Stimulated activated naive B cell treated with anti-CD40 and anti-IgM and Interleukin-4, amounts not matched to agents 10 μg/mL and 1 μg/mL and 100 μg/mL, for 72 hours (primary cell): ENCODE measurements around the gene AMMECR1.

Experiments used
- ATAC-seq, 2 donors: fragments of 150-1000 bp; cut with Tn5 transposase; replicated peaks; 2 replicates each; pipeline ENCODE4 v1.10.0; 2021; ENCODE audit warnings: moderate library complexity in 1 of 2
- DNase-seq: peaks from one replicate; pipeline ENCODE4 v3.0.0; 2021
- H3K27ac Mint-ChIP-seq: one replicate; pipeline ENCODE4 v1.8.0; 2022; ENCODE audit warnings: mild to moderate bottlenecking, mixed read lengths
- H3K27me3 Mint-ChIP-seq, 2 donors: one replicate each; pipeline ENCODE4 v1.8.0; 2022; ENCODE audit warnings: mixed read lengths in 2 of 2
- H3K36me3 Mint-ChIP-seq, 2 donors: one replicate each; pipeline ENCODE4 v1.8.0; 2022; ENCODE audit warnings: mixed read lengths in 2 of 2, mild to moderate bottlenecking in 1 of 2
- H3K4me1 Mint-ChIP-seq, 2 donors: one replicate each; pipeline ENCODE4 v1.8.0; 2022; ENCODE audit warnings: mixed read lengths in 2 of 2, mild to moderate bottlenecking in 1 of 2
- H3K4me3 Mint-ChIP-seq, 2 donors: one replicate each; pipeline ENCODE4 v1.8.0; 2022; ENCODE audit warnings: mild to moderate bottlenecking in 2 of 2, mixed read lengths in 2 of 2, moderate library complexity in 1 of 2
- H3K9me3 Mint-ChIP-seq, 2 donors: one replicate each; pipeline ENCODE4 v1.8.0; 2022; ENCODE audit warnings: mixed read lengths in 2 of 2, mild to moderate bottlenecking in 1 of 2

The AMMECR1 gene

DNA sequence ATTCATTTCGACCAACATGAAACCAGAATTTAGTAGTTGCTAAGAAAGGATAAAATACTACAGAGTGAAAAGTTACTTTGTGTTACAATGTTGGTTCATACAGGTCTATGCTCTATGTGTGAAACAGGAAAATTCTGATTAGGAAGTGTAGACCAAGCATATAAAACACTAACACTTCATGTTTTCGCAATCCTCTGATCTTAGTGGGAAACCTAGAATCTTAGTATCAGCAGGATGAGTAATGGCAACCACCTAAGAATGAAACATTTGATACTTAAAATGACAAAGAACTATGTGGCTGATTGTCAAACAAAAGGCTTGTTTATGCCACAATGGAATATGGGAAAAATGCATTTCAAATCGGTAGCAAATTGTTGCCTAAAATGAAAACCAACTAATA is 116.1 kb downstream of the AMMECR1 start:
- H3K9me3 Mint-ChIP-seq: no peaks in the 10 kb centered on the region

DNA sequence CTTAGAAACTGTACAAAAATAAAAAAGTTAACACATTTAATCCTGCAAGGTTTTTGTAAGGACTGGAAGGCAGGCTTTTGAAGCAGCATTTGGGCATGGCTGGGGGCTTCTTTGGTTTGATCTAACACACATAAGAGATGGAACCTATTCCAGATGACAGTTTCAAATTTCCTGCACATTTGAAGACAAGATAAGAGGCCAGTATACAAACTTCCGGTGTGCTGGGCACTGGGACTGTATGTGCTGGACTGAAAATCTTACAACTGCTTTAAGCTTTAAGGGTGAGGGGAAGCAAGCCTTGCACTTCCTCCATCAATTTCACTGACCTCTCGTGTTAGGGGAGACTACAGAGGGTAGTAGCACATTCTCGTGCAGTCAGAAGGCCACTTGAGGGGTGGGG is 122.9 kb downstream of the AMMECR1 start:
- no peak for ATAC-seq
- Mint-ChIP-seq H3K4me3 (no peak overlapping the region), H3K36me3 (peaks cover 4% of the 10 kb centered on the region in 2 donors), H3K27ac (no peak overlapping the region), H3K27me3 (no peaks in the 10 kb centered on the region), H3K9me3 (no peaks in the 10 kb centered on the region), H3K4me1 (no peaks in the 10 kb centered on the region)
- no peak for DNase-seq

More for the DNA sequence above, 116.1 kb downstream of the AMMECR1 start:
- ATAC-seq (no peak), DNase-seq (no peak)
- no peak overlapping the region for H3K4me3 Mint-ChIP-seq
- H3K27me3 Mint-ChIP-seq: no peaks in the 10 kb centered on the region
- no peak overlapping the region for H3K27ac Mint-ChIP-seq
- no peaks in the 10 kb centered on the region for H3K4me1 Mint-ChIP-seq
- H3K36me3 Mint-ChIP-seq: no peaks in the 10 kb centered on the region

DNA sequence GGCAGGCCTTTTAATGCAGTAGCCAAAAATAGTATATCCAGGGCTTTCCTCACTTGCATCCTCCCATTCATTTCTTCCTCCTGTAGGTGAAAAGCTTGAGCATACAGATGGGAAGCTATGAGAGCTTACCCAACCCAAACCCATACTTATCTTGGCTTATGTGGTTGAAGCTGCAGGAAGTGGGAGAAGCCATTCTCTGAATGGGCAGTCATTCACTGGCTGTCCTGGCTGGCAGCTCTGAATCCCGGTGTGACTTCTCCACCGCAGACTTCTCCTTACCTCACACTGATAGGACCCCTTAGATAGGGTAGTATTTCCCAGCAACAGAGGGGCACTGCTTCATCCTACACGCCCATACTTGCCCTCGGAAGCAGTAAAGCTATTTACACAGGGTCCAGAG is 125.4 kb downstream of the AMMECR1 start:
- H3K27me3 Mint-ChIP-seq: no peaks in the 10 kb centered on the region
- peaks cover 4% of the 10 kb centered on the region in 2 donors for H3K36me3 Mint-ChIP-seq
- no peak overlapping the region for H3K4me3 Mint-ChIP-seq
- ATAC-seq (no peak), DNase-seq (no peak)
- H3K9me3 Mint-ChIP-seq: no peaks in the 10 kb centered on the region
- peaks cover 12 to 18% of the 10 kb centered on the region in 2 donors for H3K4me1 Mint-ChIP-seq
- H3K27ac Mint-ChIP-seq: no peak overlapping the region

DNA sequence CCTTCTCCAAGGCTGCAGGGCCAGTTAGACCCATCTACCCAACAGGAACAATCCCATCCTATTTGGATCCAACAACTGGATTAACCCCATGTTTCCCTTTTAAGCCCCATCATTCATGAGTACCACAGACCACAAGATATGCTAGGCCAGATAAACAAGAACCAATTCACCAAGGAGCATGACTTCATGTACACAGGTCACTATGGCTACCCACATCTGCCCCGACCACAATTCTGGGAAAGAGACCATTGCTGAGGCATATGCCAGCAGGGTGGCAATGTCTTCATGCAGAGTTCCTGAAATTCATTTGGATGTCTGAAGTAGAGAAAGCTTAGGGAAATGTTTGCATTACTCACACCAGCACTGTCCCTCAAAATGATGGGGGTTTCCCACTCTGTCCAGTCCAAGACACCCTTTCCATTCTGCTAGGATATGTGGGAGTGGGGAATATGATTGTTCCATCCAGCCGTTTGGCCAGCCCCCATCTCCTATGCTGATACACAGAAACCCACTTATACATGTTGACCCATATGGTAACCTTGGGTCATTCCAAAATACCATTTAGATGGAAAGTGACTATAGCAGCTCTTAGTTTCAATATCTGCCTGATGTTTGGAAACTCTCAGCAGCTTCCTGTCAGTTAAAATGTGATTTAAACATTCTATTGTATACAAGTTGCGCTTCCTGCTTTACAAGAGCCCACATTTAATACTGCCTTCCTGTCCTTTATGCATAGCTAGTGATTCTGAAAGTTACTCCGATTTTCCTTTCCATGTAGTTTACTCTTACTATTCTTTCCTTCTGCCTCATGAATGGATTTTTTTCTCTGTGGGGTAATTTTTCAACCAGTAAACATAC is 129.0 kb downstream of the AMMECR1 start:
- peaks cover 12 to 18% of the 10 kb centered on the region in 2 donors for H3K4me1 Mint-ChIP-seq
- H3K9me3 Mint-ChIP-seq: peaks cover 3 to 5% of the 10 kb centered on the region in 2 donors
- ATAC-seq (peak in 1 of 2 donors; percentile 31), DNase-seq (no peak)
- no peak overlapping the region for H3K4me3 Mint-ChIP-seq
- H3K36me3 Mint-ChIP-seq: peaks cover 9 to 10% of the 10 kb centered on the region in 2 donors
- H3K27me3 Mint-ChIP-seq: no peaks in the 10 kb centered on the region
- H3K27ac Mint-ChIP-seq: no peak overlapping the region

DNA sequence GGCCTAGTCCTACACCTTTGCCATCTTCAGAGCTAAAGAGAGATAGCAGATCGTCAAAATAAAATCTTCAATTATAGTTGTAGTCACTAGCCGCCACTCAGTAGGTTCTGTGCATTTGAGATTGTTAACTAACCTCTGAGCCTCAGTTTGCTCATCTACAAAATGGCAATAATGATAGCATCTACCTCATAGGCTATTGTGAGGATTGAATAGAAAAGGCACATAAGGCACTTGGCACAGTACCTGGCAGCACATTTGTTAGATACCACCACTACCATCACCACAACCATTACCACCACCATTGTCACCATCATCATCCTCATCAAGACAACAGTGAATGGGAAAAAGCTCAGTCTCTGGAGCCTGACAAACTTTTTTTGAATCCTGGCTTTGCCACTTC is 134.6 kb downstream of the AMMECR1 start:
- Mint-ChIP-seq H3K27ac (no peak overlapping the region), H3K9me3 (peaks cover 3 to 5% of the 10 kb centered on the region in 2 donors), H3K27me3 (no peaks in the 10 kb centered on the region), H3K4me3 (no peak overlapping the region), H3K4me1 (peaks cover 3 to 4% of the 10 kb centered on the region in 2 donors), H3K36me3 (peaks cover 11 to 18% of the 10 kb centered on the region in 2 donors)
- no peak for ATAC-seq
- DNase-seq: no peak

DNA sequence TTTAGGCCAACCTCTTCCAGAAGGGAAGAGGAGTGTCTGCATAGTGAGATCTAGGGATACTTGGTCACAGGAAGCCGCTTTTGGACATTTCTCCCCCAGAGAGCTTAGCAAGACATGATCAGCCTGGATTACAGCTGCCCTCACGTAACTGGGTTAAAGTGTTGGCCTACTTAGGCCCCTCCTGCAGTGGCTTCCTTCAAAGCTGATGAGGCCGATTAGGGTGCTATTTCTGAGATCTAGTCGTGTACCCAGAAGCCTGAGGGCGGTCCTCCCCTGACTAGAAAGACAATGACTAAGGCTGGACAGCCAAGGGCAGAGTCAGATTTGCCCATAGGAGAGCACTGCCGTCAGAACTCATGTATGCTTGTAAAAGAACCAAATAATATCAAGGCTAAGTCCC is 135.0 kb downstream of the AMMECR1 start:
- Mint-ChIP-seq H3K36me3 (peaks cover 11 to 18% of the 10 kb centered on the region in 2 donors), H3K27me3 (no peaks in the 10 kb centered on the region), H3K4me3 (no peak overlapping the region), H3K4me1 (no peaks in the 10 kb centered on the region), H3K9me3 (peaks cover 3 to 5% of the 10 kb centered on the region in 2 donors), H3K27ac (no peak overlapping the region)
- DNase-seq (no peak), ATAC-seq (no peak)

DNA sequence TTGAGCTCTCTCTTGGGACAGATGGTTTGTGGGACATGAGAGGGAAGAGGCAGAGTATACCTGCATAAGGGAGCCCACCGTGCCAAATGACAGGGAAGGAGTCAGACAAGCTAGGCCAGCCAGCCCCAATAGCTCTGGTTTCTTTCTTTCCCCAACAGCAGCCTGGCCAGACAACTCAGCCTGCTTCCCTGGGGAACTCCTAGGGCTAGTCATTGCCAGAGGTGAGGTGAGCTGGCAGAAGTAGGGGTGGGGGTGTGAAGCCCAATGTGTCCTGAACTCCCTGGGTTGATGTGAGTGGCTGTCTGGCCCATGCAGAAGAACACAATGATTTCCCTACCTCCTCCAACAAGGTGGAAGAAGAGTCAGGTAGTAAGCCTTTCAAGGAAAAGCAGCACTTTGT is 135.5 kb downstream of the AMMECR1 start:
- no peaks in the 10 kb centered on the region for H3K27me3 Mint-ChIP-seq

DNA sequence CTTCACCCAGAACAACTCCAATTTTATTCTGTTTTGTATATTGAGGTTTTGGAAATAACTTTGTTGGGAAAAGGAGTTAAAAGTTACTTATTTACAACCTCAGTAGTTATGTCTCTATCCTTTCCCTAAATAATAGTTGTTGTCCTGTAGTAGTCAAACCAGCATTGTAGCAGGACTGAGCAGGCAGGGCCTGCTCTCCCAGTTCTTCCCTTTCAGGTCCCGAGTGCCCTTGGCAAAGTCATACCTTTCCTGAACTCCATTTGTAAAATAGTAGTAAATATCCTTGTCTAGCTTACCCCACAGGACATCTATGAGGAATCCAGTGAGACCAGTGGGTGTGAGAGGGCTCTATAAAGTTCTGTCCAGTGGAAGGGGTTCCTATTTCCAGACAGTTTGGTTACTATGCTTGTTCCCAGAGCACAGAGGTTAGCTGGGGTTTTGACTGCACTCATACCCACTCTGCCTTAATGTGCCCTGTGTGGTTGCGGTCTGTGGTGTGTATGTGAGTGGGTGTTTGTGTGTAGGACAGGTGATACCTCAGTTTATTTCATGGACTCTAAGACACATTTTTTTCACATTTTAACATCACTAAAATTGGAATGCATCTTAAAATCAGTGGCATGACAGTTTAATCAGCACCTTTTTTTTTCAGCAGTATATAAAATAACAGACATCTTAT is 136.3 kb downstream of the AMMECR1 start:
- Mint-ChIP-seq H3K27ac (no peak overlapping the region), H3K27me3 (no peaks in the 10 kb centered on the region), H3K4me1 (no peaks in the 10 kb centered on the region), H3K36me3 (peaks cover 11 to 18% of the 10 kb centered on the region in 2 donors), H3K4me3 (no peak overlapping the region), H3K9me3 (peaks cover 3 to 5% of the 10 kb centered on the region in 2 donors)
- DNase-seq: no peak
- no peak for ATAC-seq

More for the DNA sequence above, 135.5 kb downstream of the AMMECR1 start:
- DNase-seq (no peak), ATAC-seq (no peak)
- Mint-ChIP-seq H3K4me3 (no peak overlapping the region), H3K27ac (no peak overlapping the region), H3K4me1 (no peaks in the 10 kb centered on the region), H3K9me3 (peaks cover 3 to 5% of the 10 kb centered on the region in 2 donors), H3K36me3 (peaks cover 11 to 18% of the 10 kb centered on the region in 2 donors)

DNA sequence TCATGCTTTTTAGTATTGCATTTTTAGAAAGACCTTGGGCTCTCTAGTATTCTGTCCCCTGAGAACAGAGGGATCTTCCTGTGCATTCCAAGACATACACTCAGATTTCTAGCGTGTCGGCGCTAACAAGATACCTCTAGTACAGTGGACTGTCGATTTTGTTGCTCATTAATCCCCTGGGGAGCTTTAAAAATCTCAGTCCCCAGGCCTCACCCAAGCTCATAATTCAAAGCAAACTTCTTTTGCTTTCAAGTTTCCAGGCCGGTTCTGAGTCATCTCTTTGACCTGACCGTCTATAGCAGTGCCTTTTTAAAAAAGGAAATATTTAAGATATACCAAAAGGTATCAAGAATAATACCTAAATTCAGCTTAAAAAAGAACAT is 137.0 kb downstream of the AMMECR1 start:
- H3K4me1 Mint-ChIP-seq: no peaks in the 10 kb centered on the region
- H3K36me3 Mint-ChIP-seq: peaks cover 14 to 17% of the 10 kb centered on the region in 2 donors
- DNase-seq (no peak), ATAC-seq (no peak)
- no peak overlapping the region for H3K4me3 Mint-ChIP-seq
- H3K27me3 Mint-ChIP-seq: no peaks in the 10 kb centered on the region
- H3K27ac Mint-ChIP-seq: peak overlapping the region; percentile 31
- H3K9me3 Mint-ChIP-seq: peaks cover 0 to 3% of the 10 kb centered on the region in 2 donors

DNA sequence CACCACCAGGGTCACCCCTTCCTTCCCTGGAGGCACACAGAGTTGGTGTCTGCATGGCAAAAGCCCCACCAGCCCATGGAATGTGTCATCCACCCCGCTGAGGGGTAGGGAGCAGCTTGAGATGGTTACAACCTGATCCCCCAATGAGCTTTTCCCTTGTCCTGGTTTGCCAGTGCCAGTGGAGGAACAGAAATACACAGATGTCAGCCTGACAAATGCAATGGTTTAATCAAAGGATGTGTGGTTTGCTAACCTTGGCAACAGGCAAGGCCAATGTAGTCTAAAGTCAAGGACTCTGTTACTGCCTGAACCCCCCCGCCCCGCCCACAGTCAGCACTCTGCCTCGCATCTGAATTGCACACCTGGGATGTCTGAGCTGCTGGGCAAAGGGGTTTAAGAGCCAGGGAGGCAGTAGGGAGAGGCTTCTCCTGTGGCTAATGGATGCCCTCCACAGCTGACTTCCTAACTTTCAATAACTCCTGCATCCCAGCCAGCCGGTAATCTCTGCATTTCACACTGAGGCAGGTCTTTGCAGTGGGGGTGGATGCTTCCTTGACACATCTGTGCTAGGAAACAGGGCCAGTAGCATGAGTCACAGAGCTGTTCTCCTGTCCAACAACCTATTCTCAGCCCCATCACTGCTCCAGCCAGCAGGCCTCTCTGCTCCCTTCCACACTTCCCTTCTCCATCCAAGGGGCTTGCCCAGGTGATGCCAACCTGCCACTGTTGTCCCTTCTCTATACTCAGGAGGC is 137.5 kb downstream of the AMMECR1 start:
- peaks cover 0 to 3% of the 10 kb centered on the region in 2 donors for H3K9me3 Mint-ChIP-seq
- H3K4me1 Mint-ChIP-seq: no peaks in the 10 kb centered on the region
- ATAC-seq: no peak
- DNase-seq: no peak
- H3K4me3 Mint-ChIP-seq: no peak overlapping the region
- H3K27me3 Mint-ChIP-seq: no peaks in the 10 kb centered on the region
- peak overlapping the region; percentile 31 for H3K27ac Mint-ChIP-seq
- H3K36me3 Mint-ChIP-seq: peaks cover 11 to 17% of the 10 kb centered on the region in 2 donors

DNA sequence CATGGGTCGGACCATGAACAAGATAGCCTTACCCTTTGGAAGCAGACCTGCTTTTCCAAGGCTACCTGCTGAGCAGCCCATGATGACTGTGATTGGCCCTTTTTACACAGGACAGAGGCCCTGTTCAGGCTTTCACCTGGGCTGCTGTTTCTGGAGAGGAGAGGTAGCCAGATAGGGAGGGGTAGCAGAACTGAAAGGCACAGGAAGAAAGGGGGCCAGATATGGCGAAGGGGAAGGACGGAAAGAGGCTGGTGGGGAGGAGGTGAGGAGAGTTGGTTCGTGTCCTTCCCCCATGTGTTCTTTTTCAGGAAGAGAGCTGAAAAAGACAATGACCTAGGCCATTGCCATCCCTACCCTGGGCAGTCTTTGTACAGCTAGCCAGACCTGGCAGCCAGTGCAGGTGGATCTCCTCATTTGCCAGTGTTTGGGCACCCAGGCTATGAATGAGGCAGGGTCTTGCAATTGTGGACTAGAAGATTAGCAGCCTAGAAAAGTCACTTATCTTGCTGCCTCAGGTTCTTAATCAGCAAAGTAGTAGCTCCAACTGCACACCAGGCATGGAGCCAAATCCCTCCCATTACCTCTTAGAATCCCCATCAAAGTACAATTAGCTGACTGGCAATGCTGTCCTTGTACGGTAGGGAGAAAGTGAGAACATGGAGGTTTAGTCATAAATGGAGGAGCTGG is 139.6 kb downstream of the AMMECR1 start:
- Mint-ChIP-seq H3K9me3 (no peaks in the 10 kb centered on the region), H3K4me3 (no peak overlapping the region), H3K4me1 (peaks cover 0 to under 1% of the 10 kb centered on the region in 2 donors), H3K36me3 (peaks cover 18 to 23% of the 10 kb centered on the region in 2 donors), H3K27ac (no peak overlapping the region), H3K27me3 (no peaks in the 10 kb centered on the region)
- DNase-seq (no peak), ATAC-seq (no peak)

DNA sequence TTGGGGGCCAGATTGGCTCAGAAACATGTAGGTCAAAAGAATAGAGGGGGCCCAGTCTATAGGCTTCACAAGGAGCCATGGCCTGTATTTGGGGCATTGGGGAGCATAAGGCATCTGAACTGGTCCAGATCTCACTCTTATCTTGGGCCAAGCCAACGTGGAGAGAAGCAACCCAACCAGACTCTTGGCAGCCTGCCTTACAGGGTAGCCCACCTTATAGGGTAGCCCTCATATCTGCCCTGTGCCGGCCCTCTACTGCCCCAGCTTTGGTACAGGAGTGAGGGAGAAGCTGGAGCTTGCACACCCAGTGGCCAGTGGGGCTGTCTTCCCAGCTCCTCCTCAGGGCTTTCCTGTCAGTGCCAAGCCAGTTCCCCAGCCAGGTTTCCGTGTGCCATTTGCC is 142.2 kb downstream of the AMMECR1 start:
- Mint-ChIP-seq H3K4me1 (peaks cover 13 to 22% of the 10 kb centered on the region in 2 donors), H3K4me3 (no peak overlapping the region), H3K9me3 (no peaks in the 10 kb centered on the region), H3K27me3 (no peaks in the 10 kb centered on the region), H3K27ac (no peak overlapping the region), H3K36me3 (peaks cover 25 to 36% of the 10 kb centered on the region in 2 donors)
- ATAC-seq: no peak
- DNase-seq: no peak

DNA sequence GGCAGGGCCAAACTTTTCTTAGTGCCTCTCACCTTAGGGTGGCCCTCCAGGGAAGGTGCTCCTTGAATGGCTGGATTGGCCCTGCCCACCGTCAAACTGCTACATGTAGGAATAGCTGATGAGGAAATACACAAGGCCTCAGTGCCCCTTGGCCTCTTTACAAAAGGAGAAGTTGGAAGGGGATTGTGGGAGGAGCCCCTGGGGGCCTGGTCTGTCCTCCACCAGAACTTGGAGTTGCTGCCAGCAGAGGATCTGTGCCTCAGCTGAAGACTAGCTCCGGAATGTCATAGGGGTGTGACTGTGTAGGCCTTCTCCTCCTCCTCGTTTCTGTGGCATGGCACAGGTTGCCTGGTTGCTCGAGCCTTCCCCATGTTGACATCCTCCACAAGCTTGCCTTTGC is 142.7 kb downstream of the AMMECR1 start:
- Mint-ChIP-seq H3K27me3 (no peaks in the 10 kb centered on the region), H3K9me3 (no peaks in the 10 kb centered on the region), H3K36me3 (peaks cover 25 to 36% of the 10 kb centered on the region in 2 donors), H3K4me1 (peaks cover 13 to 22% of the 10 kb centered on the region in 2 donors), H3K27ac (peak overlapping the region; percentile 52), H3K4me3 (no peak overlapping the region)
- DNase-seq (no peak), ATAC-seq (no peak)
